Measurements from ENCODE around the gene TRIOBP.

The TRIOBP gene

GRCh38 chr22:37705205-37705604 lies 8.4 kb downstream of the TRIOBP start:
- Histone ChIP-seq H3K27me3 (replicated peaks; ENCODE audit: control insufficient read depth, insufficient read depth, low read length) (no peaks in the 10 kb centered on the region), H3K36me3 (ENCODE audit: control insufficient read depth, insufficient read depth, low read length) (no peaks in the 10 kb centered on the region), H3K4me3 (replicated peaks; ENCODE audit: low read depth, low read length) (no peak overlapping the region)
- no peak for DNase-seq (ENCODE audit: extremely low read depth, insufficient read length)
- TF ChIP-seq, protein P1, sequence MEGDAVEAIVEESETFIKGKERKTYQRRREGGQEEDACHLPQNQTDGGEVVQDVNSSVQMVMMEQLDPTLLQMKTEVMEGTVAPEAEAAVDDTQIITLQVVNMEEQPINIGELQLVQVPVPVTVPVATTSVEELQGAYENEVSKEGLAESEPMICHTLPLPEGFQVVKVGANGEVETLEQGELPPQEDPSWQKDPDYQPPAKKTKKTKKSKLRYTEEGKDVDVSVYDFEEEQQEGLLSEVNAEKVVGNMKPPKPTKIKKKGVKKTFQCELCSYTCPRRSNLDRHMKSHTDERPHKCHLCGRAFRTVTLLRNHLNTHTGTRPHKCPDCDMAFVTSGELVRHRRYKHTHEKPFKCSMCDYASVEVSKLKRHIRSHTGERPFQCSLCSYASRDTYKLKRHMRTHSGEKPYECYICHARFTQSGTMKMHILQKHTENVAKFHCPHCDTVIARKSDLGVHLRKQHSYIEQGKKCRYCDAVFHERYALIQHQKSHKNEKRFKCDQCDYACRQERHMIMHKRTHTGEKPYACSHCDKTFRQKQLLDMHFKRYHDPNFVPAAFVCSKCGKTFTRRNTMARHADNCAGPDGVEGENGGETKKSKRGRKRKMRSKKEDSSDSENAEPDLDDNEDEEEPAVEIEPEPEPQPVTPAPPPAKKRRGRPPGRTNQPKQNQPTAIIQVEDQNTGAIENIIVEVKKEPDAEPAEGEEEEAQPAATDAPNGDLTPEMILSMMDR (IDR thresholded peaks at IDR 0.05; ENCODE audit: insufficient read depth, low read length, poor library complexity, severe bottlenecking) = no peak

- TF ChIP-seq, protein P1 (IDR thresholded peaks at IDR 0.05; ENCODE audit: insufficient read depth, low read length, poor library complexity, severe bottlenecking) = no peak
- no peak for DNase-seq (ENCODE audit: extremely low read depth, insufficient read length)
- no peaks in the 10 kb centered on the region for H3K27me3 ChIP-seq (replicated peaks; ENCODE audit: control insufficient read depth, insufficient read depth, low read length)
- no peaks in the 10 kb centered on the region for H3K36me3 ChIP-seq (ENCODE audit: control insufficient read depth, insufficient read depth, low read length)
- H3K4me3 ChIP-seq (replicated peaks; ENCODE audit: low read depth, low read length) = no peak overlapping the region
Measured at GRCh38 chr22:37708580-37709444, 12.0 kb downstream of the TRIOBP start.

GRCh38 chr22:37709445-37709765 lies 12.6 kb downstream of the TRIOBP start:
- DNase-seq (ENCODE audit: extremely low read depth, insufficient read length) = no peak
- H3K4me3 ChIP-seq (replicated peaks; ENCODE audit: low read depth, low read length) = no peak overlapping the region
- no peaks in the 10 kb centered on the region for H3K36me3 ChIP-seq (ENCODE audit: control insufficient read depth, insufficient read depth, low read length)
- TF ChIP-seq, protein P1 (IDR thresholded peaks at IDR 0.05; ENCODE audit: insufficient read depth, low read length, poor library complexity, severe bottlenecking) = no peak
- H3K27me3 ChIP-seq (replicated peaks; ENCODE audit: control insufficient read depth, insufficient read depth, low read length) = no peaks in the 10 kb centered on the region

- no peak for DNase-seq (ENCODE audit: extremely low read depth, insufficient read length)
- no peaks in the 10 kb centered on the region for H3K27me3 ChIP-seq (replicated peaks; ENCODE audit: control insufficient read depth, insufficient read depth, low read length)
- H3K4me3 ChIP-seq (replicated peaks; ENCODE audit: low read depth, low read length) = no peak overlapping the region
- H3K36me3 ChIP-seq (ENCODE audit: control insufficient read depth, insufficient read depth, low read length) = no peaks in the 10 kb centered on the region
- TF ChIP-seq, protein P1 (IDR thresholded peaks at IDR 0.05; ENCODE audit: insufficient read depth, low read length, poor library complexity, severe bottlenecking) = no peak
Measured at GRCh38 chr22:37710675-37711074, 13.8 kb downstream of the TRIOBP start.

DNA sequence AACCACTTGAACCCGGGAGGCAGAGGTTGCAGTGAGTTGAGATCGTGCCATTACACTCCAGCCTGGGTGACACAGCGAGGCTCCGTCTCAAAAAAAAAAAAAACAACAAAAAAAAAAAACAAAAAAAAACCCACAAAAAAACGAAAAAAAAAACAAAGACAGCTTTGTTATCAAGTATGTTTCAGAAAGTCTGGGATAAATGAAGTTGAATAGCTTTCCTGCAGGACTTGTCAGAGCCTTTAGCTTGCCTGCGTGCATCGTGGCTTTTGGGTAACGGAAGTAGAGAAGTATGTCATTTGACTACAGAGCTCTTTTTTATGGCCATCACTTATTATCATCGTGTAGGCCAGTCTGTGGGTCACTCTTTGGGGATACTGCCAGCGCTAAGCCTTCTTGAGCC lies 14.6 kb downstream of the TRIOBP start:
- no peak for DNase-seq (ENCODE audit: extremely low read depth, insufficient read length)
- no peaks in the 10 kb centered on the region for H3K27me3 ChIP-seq (replicated peaks; ENCODE audit: control insufficient read depth, insufficient read depth, low read length)
- H3K36me3 ChIP-seq (ENCODE audit: control insufficient read depth, insufficient read depth, low read length) = no peaks in the 10 kb centered on the region
- TF ChIP-seq, protein P1 (IDR thresholded peaks at IDR 0.05; ENCODE audit: insufficient read depth, low read length, poor library complexity, severe bottlenecking) = no peak
- H3K4me3 ChIP-seq (replicated peaks; ENCODE audit: low read depth, low read length) = no peak overlapping the region

Measured in GM06990 (cell line).